Activated CD4-positive, alpha-beta memory T cell treated with anti-CD3 and anti-CD28 coated beads, Interleukin-2, amount 10 ng/mL, durations not matched to agents 7 days and 5 days (primary cell): ENCODE results near the gene EXT2. TPM values are rescaled to one million over a fixed set of nuclear protein-coding genes. Genes with fewer than 3 reads are reported as not detected.

Source experiments
- CTCF ChIA-PET: fragments of 350-600 bp; sonication (Branson Sonifier 250); formaldehyde crosslinking; loops from one replicate; lab custom pipeline; 2021; ENCODE audit warnings: antibody characterized with exemption, inconsistent platforms; lab: Charles Lee
- POLR2A ChIA-PET: fragments of 350-600 bp; sonication (Branson Sonifier 250); formaldehyde crosslinking; loops from one replicate; lab custom pipeline; 2021; ENCODE audit warnings: antibody characterized with exemption; lab: Charles Lee
- DNase-seq: peaks from one replicate; pipeline ENCODE4 v3.0.0-alpha.2; 2020
- H3K27ac Mint-ChIP-seq: one replicate; pipeline ENCODE4 v1.8.0; 2021; ENCODE audit warnings: mild to moderate bottlenecking, mixed read lengths
- H3K27me3 Mint-ChIP-seq: one replicate; pipeline ENCODE4 v1.8.0; 2021; ENCODE audit warnings: mixed read lengths
- H3K36me3 Mint-ChIP-seq: one replicate; pipeline ENCODE4 v1.8.0; 2021; ENCODE audit warnings: low read depth, mixed read lengths
- H3K4me1 Mint-ChIP-seq: one replicate; pipeline ENCODE4 v1.8.0; 2021; ENCODE audit warnings: mixed read lengths
- H3K4me3 Mint-ChIP-seq: one replicate; pipeline ENCODE4 v1.8.0; 2021; ENCODE audit warnings: mild to moderate bottlenecking, mixed read lengths
- H3K9me3 Mint-ChIP-seq: one replicate; pipeline ENCODE4 v1.8.0; 2021; ENCODE audit warnings: mixed read lengths
- total RNA-seq, 2 experiments: library from RNA; stranded (reverse); gene quantifications; one replicate each; pipeline ENCODE4 v1.2.3, GENCODE V29; 2021

The EXT2 gene
- total RNA-seq, 2 experiments from 2014 or later = 24.5 to 26.0 TPM

DNA sequence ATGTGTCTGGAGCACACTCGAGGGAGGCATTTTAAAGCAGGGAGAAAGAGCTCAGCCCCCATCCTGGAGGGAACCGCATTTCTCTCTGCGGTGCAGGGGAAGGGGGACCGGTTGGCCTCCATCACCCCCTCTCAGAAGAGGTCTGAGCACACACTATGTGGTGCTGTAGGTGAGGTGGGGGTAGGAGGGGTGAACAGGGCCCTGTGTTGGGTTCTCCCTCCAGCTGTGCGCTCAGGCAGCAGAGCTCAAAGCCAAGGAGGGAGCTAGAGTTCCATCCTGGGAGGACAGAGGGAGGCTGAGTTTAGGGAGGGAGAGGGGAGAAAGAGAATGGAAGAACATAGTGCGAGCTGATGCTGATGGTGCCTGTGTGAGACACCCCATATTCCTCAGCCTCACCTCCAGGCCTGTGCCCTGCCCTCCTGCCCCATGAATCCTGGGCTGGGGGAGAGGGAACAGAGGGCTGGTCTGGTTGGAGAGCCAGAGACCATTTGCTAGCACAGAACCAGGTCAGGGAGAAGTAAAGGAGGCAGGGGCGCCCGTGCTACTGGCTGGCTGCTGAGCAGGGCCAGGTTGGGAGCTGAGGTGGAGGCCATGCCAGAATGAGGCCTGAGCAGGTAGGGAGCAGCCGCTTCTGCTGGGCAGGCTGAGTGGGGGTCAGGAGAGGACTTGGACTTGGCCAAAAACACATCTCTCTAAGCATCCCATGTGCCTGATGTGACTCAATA, 170.7 kb downstream of the EXT2 start:
- Mint-ChIP-seq H3K27me3 (no peaks in the 10 kb centered on the region), H3K9me3 (no peaks in the 10 kb centered on the region), H3K27ac (no peak overlapping the region), H3K36me3 (no peaks in the 10 kb centered on the region), H3K4me3 (no peak overlapping the region), H3K4me1 (no peaks in the 10 kb centered on the region)
- no peak for DNase-seq
- ChIA-PET CTCF (no interaction called here), POLR2A (no interaction called here)

DNA sequence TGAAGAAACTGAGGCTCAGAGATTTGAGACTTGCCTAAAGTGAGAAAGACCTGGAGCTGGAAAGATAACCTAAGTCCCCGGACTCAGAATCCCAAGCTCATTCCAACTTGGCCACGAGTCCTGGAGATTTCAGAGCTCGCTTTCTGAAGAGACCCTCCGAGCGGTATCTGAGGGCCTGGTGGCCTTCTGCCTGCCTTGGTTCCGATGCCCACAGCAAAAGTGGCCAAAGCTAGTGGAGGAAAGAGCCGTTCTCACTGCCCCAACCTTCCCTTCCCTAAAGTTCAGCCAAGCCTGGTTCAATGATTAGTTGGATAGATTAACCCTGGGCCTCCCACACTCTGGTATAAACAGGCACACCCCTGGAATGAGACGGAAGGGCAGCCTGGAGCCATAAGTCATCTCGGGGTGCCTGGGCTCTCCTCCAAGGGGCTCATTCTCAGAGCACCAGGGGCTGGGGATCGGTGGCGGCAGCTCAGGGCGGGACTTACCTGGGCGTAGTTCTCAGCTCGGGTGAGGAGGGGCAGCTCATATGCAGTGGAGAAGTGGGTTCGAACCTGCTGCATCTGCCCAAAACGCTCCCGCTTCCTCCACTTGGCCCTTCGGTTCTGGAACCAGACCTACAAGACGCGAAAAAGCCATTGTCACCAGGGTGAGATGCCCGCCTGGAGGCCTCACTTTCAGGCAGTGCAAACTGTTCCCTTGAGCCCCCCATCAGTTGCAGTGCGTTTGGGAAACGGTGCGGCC, 171.7 kb downstream of the EXT2 start:
- DNase-seq = no peak
- ChIA-PET CTCF (no interaction called here), POLR2A (no interaction called here)
- H3K4me1 Mint-ChIP-seq = no peaks in the 10 kb centered on the region
- H3K4me3 Mint-ChIP-seq = no peak overlapping the region
- no peaks in the 10 kb centered on the region for H3K27me3 Mint-ChIP-seq
- no peaks in the 10 kb centered on the region for H3K9me3 Mint-ChIP-seq
- H3K36me3 Mint-ChIP-seq = no peaks in the 10 kb centered on the region
- H3K27ac Mint-ChIP-seq = no peak overlapping the region

GRCh38 chr11:44267750-44268613, 172.5 kb downstream of the EXT2 start:
- Mint-ChIP-seq H3K27me3 (no peaks in the 10 kb centered on the region), H3K4me1 (no peaks in the 10 kb centered on the region), H3K9me3 (no peaks in the 10 kb centered on the region), H3K27ac (no peak overlapping the region), H3K4me3 (no peak overlapping the region), H3K36me3 (no peaks in the 10 kb centered on the region)
- DNase-seq = no peak
- ChIA-PET CTCF (no interaction called here), POLR2A (no interaction called here)

DNA sequence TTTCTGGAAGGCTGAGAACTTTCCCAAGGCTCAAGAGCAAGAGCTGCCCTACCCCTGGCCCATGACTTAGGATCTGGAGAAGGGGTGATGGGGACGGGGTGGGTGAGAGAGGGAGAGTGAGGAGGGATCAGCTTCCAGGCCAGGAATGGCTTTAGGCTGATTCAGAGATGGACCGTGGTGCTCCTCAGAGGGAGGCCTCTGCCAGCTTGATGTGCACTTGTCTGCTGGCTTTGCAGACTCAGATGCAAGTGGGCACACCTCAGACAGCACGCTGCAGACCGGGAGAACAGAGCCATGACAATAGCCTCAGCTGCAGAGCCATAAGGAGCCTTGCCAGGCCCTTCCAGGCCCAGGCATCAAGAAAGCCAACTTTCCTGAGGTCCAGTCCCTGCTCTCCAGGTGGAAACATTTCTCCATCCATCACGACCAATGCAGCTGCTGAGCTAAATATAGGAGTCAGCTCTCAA, 173.2 kb downstream of the EXT2 start:
- Mint-ChIP-seq H3K36me3 (no peaks in the 10 kb centered on the region), H3K27ac (no peak overlapping the region), H3K4me3 (no peak overlapping the region), H3K4me1 (no peaks in the 10 kb centered on the region), H3K9me3 (no peaks in the 10 kb centered on the region), H3K27me3 (peaks cover 3% of the 10 kb centered on the region)
- DNase-seq = no peak
- POLR2A ChIA-PET = no interaction called here
- CTCF ChIA-PET = no interaction called here

DNA sequence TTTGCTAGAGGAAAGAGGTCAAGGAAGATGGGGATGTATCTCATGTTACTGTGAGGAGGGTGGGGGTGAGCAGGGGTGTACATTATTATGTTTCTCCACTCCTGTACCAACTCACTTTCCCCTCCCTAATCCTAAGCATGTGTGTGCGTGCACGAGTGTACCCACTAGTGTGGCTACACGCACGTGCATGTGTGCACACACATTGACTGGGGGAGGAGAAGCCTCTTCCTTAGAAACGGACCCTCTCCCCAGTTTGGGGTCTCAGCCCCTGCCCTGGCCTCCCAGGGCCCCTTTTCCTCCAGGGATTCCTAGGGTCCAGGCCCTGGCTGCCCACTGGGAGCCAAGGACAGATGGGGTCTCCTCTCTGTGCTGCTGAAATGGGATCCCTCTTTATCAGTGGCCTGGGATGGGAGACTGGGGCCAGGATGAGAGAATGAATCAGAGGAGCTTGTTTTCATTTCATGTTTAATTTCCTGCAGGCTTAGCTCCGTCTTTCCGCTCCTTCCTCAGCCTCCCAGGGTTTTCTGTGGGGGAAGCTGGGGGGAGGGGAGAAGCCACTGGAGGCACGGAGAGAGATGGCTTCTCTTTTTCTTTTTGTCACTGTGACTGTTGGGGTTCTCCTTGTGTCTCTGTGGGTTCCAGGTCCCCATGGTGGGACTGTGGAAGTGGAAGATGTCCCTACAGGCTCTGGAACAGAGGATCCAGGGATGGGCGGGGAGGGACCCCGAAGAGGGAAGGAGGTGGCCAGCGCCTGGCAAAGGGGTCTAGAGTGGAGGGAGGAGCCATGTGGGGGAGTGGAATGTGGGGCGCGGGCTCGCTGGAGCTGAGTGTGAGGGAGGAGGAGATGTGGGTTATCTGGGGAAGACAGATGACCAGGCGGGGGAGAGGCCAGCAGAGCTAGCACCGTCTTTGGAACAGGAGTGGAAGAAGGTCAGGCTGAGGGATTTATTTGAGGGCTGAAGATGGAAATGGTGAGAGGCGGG, 174.2 kb downstream of the EXT2 start:
- Mint-ChIP-seq H3K4me1 (no peaks in the 10 kb centered on the region), H3K4me3 (no peak overlapping the region), H3K9me3 (no peaks in the 10 kb centered on the region), H3K27ac (no peak overlapping the region), H3K27me3 (peaks cover 3% of the 10 kb centered on the region), H3K36me3 (no peaks in the 10 kb centered on the region)
- POLR2A ChIA-PET = no interaction called here
- CTCF ChIA-PET = no interaction called here
- no peak for DNase-seq

DNA sequence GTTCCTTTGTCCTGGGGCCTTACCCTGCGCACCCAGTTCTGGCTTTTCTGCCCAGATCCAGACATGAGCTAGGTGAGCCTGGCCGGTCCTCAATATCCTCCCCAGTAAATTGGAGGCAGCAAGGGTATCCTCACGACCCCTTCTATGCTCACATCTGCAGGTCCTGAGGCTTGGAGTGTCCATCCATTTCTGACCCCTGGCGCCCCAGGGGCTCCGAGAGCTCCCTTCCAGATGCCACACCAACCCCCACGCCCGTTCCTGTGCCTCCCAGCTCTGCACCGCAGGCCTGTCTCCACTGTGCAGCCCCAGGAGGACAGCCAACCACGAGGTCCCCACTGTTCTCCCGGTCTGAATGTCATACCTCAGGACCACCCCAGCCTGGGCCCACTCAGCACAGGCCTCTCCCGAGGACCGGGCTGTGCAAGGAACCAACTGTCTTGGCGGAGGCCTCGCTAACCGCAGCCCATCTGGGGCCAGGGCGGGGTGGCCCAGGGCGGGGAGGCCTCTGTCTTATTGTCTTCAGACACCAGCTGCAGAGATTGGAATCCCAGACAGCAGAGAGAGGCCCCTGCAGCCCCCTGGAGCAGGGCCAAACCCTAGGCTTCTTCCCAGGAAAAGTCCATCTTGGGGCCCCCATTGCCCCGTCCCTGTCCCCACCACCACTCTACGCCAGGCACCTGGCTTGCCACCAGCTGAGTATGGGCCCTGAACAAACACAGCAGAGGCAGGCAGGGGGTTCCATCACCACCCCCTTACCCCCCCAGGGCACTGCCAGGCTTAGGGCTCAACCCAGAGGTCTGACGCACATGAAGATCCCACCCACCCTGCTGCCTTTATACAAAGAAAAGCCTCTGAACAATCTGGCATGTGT, 175.2 kb downstream of the EXT2 start:
- CTCF ChIA-PET = no interaction called here
- H3K27me3 Mint-ChIP-seq = peaks cover 3% of the 10 kb centered on the region
- no peak for DNase-seq
- H3K4me1 Mint-ChIP-seq = no peaks in the 10 kb centered on the region
- H3K27ac Mint-ChIP-seq = no peak overlapping the region
- no peaks in the 10 kb centered on the region for H3K9me3 Mint-ChIP-seq
- H3K36me3 Mint-ChIP-seq = no peaks in the 10 kb centered on the region
- POLR2A ChIA-PET = no interaction called here
- H3K4me3 Mint-ChIP-seq = no peak overlapping the region

- ChIA-PET CTCF (no interaction called here), POLR2A (no interaction called here)
- Mint-ChIP-seq H3K4me3 (no peak overlapping the region), H3K36me3 (no peaks in the 10 kb centered on the region), H3K27ac (no peak overlapping the region), H3K9me3 (no peaks in the 10 kb centered on the region), H3K27me3 (peaks cover 3% of the 10 kb centered on the region), H3K4me1 (no peaks in the 10 kb centered on the region)
- DNase-seq = no peak
These were observed 175.8 kb downstream of the EXT2 start for GRCh38 chr11:44271286-44271685.

DNA sequence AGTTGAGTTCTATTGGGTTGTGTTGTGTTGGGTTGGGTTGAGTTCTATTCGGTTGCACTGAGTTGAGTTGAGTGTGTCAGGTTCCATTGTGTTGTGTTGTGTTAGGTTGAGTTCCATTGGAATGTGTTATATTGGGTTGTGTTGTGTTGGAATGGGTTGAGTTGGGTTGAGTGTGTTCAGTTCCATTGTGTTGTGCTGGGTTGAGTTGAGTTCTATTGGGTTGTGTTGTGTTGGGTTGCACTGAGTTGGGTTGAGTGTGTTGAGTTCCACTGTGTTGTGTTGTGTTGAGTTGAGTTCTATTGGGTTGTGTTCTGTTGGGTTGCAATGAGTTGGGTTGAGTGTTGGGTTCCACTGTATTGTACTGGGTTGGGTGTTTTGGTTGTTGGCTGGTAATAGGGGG, 178.9 kb downstream of the EXT2 start:
- Mint-ChIP-seq H3K4me3 (no peak overlapping the region), H3K4me1 (no peaks in the 10 kb centered on the region), H3K27me3 (peaks cover 3% of the 10 kb centered on the region), H3K27ac (no peak overlapping the region), H3K36me3 (no peaks in the 10 kb centered on the region), H3K9me3 (no peaks in the 10 kb centered on the region)
- POLR2A ChIA-PET = no interaction called here
- CTCF ChIA-PET = no interaction called here
- DNase-seq = no peak

- Mint-ChIP-seq H3K27ac (no peak overlapping the region), H3K36me3 (no peaks in the 10 kb centered on the region), H3K27me3 (peaks cover 5% of the 10 kb centered on the region), H3K4me1 (no peaks in the 10 kb centered on the region), H3K9me3 (no peaks in the 10 kb centered on the region), H3K4me3 (no peak overlapping the region)
- ChIA-PET POLR2A (no interaction called here), CTCF (no interaction called here)
- no peak for DNase-seq
These were observed 179.8 kb downstream of the EXT2 start for GRCh38 chr11:44275241-44275640.

DNA sequence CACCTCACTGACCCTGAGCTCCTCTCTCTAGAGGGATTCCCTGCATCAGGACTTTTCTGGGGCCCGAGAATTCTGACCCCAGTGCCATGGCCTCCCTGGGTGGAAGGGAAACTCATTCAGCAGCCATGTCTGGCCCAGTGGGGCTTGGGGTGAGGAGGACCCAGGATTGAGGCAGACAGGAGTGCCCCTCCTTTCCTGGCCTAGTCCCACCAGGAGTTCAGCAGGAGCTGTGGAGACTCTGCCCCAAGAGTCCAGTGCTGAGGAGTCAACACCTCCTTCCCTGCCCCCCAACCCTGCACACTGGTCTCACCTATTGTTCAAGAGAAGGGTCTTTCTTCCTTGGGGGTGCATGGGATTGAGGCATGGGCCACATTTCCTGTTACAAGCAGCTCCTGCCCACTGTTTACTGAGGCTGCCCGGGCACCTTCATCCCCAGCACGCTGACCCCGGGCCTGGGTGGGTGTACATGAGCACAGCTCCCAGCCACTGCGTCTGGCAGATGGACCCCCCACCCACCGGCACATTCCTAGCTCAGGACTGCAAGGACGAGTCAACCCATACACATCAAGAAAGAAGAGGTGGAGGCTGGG, 180.6 kb downstream of the EXT2 start:
- H3K27ac Mint-ChIP-seq = no peak overlapping the region
- no peaks in the 10 kb centered on the region for H3K4me1 Mint-ChIP-seq
- no peak overlapping the region for H3K4me3 Mint-ChIP-seq
- no peaks in the 10 kb centered on the region for H3K9me3 Mint-ChIP-seq
- H3K36me3 Mint-ChIP-seq = no peaks in the 10 kb centered on the region
- ChIA-PET POLR2A (no interaction called here), CTCF (interaction anchor here (1.2 kb wide), 1 partner anchor 9 kb away, joined by 3 read pairs; no protein-coding TSS in a partner anchor)
- DNase-seq = no peak
- H3K27me3 Mint-ChIP-seq = peaks cover 5% of the 10 kb centered on the region

DNA sequence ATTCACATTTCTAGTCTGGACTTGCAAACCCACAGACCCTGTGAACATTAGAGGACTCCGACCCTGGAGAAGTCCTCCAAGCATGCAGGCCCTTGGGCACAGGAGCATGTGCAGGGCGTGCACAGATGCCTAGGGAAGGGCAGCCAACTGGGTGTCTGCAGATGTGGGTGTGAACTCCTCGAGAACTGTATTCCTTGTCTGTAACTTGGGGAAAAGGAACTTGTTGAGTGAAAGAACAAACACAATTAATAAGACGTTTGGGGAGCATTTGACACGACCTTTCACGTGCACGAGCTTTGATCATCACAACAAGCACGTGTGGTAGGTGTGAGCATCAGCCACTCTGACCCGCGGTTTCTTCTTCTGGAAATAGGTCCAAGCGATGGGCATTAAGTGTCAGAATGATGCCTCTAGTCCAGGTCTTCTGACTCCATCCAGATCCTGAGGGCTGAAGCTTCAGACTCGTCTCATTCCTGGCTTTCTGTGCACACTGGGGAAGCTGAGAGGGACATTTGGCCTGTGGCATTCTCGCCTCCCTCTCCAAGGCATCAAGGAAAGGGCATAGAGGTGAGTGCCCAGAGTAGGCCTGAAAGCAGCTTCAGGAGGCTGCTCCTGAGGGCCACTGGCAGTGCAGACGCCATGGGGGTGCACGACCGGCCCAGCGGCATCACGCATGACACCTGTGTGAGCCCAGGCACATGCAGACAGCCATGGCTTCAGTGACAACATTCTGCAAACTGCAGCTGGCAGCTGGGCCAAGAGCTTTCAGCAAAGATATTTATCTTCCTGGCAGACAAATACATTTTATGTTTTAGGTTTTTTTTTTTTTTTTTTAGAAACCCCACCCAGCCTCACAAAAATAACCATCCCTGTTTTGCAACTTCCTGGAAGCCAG, 182.0 kb downstream of the EXT2 start:
- ChIA-PET CTCF (interaction anchor here (1.2 kb wide), 1 partner anchor 12 kb away, joined by 3 read pairs; no protein-coding TSS in a partner anchor), POLR2A (no interaction called here)
- no peaks in the 10 kb centered on the region for H3K36me3 Mint-ChIP-seq
- no peaks in the 10 kb centered on the region for H3K4me1 Mint-ChIP-seq
- no peaks in the 10 kb centered on the region for H3K9me3 Mint-ChIP-seq
- H3K27me3 Mint-ChIP-seq = peaks cover 5% of the 10 kb centered on the region
- no peak for DNase-seq
- no peak overlapping the region for H3K27ac Mint-ChIP-seq
- no peak overlapping the region for H3K4me3 Mint-ChIP-seq
